Panc1 (cell line): ENCODE measurements around the gene RNGTT. TPM values are rescaled to one million over a fixed set of nuclear protein-coding genes. Genes with fewer than 3 reads are reported as not detected.
"Not testable (repeated sequence)": the region's sequence is repeated elsewhere in the genome, so short reads cannot be mapped to it uniquely, and the experiment has no call there.

Experiments
- ATAC-seq: fragments of 200-7000 bp; cut with Tn5 transposase; 2 replicates; pipeline ENCODE4 v1.9.1; 2020; ENCODE audit warnings: mild to moderate bottlenecking, moderate library complexity
- BruUV-seq: library from RNA; stranded (reverse); fragments of 400-500 nt; replicated peaks from 2 replicates; lab custom pipeline; 2021; lab: Mats Ljungman, UMichigan
- CTCF ChIA-PET: fragments of 300-600 bp; sonication (Branson Sonifier 250); formaldehyde crosslinking; loops from one replicate; lab custom pipeline; 2022; ENCODE audit warnings: antibody characterized with exemption; lab: Charles Lee
- POLR2A ChIA-PET: fragments of 300-600 bp; sonication (Branson Sonifier 250); formaldehyde crosslinking; loops from one replicate; lab custom pipeline; 2022; ENCODE audit warnings: antibody characterized with exemption; lab: Charles Lee
- DNase-seq: peaks from one replicate; pipeline ENCODE4 v3.0.0-alpha.2; 2010; ENCODE audit warnings: low read depth, low spot score
- H3K27ac ChIP-seq: 2 replicates; pipeline ENCODE4 v1.5.1; 2011; ENCODE audit warnings: mild to moderate bottlenecking, low read length, inconsistent platforms
- H3K27me3 ChIP-seq: fragments of 200-500 bp; sonication (Bioruptor generic); 2 replicates; pipeline ENCODE4 v1.6.0; 2014; ENCODE audit warnings: low read length, inconsistent platforms; ENCODE audit not compliant: control insufficient read depth, insufficient read depth
- H3K36me3 ChIP-seq: fragments of 200-500 bp; sonication (Bioruptor generic); 2 replicates; pipeline ENCODE4 v1.5.1; 2014; ENCODE audit warnings: inconsistent platforms, mild to moderate bottlenecking, low read length, moderate library complexity; ENCODE audit not compliant: control insufficient read depth, insufficient read depth
- H3K4me1 ChIP-seq: 2 replicates; pipeline ENCODE4 v1.5.1; 2011; ENCODE audit warnings: inconsistent platforms, mild to moderate bottlenecking, low read length, moderate library complexity; ENCODE audit not compliant: control insufficient read depth, insufficient read depth
- H3K4me3 ChIP-seq, 2 experiments: 2 replicates each; pipeline ENCODE4 v1.5.1; 2011 to 2012; ENCODE audit warnings: low read depth in 2 of 2, low read length in 2 of 2, mild to moderate bottlenecking in 2 of 2, inconsistent platforms in 1 of 2, moderate library complexity in 1 of 2
- H3K9me3 ChIP-seq: fragments of 200-500 bp; sonication (Bioruptor generic); 2 replicates; pipeline ENCODE4 v1.5.1; 2014; ENCODE audit warnings: low read depth, mild to moderate bottlenecking, inconsistent platforms, low read length, moderate library complexity; ENCODE audit not compliant: control insufficient read depth, insufficient read depth
- CTCF ChIP-seq: fragments of 450-650 bp; IDR thresholded peaks from 2 replicates; pipeline ENCODE4 v1.5.1; 2017; ENCODE audit warnings: mild to moderate bottlenecking
- POLR2AphosphoS5 ChIP-seq: IDR thresholded peaks from 2 replicates; pipeline ENCODE4 v1.6.1; 2012; ENCODE audit warnings: mild to moderate bottlenecking, low read depth, low read length, moderate library complexity
- REST ChIP-seq, 2 experiments: IDR thresholded peaks; 2 replicates each; pipeline ENCODE4 v1.6.1; 2011 to 2012; ENCODE audit warnings: low read depth in 2 of 2, control low read depth in 1 of 2, low read length in 1 of 2, mild to moderate bottlenecking in 1 of 2, moderate library complexity in 1 of 2; ENCODE audit not compliant: insufficient read depth in 1 of 2
- SIN3A ChIP-seq: IDR thresholded peaks from 2 replicates; pipeline ENCODE4 v1.6.1; 2012; ENCODE audit warnings: low read depth, mild to moderate bottlenecking, low read length, moderate library complexity, borderline replicate concordance; ENCODE audit not compliant: insufficient read depth
- TCF7L2 ChIP-seq: IDR thresholded peaks from 2 replicates; pipeline ENCODE4 v1.6.1; 2011; ENCODE audit warnings: mild to moderate bottlenecking, low read depth, low read length, inconsistent platforms
- in situ Hi-C: cut with HindIII; loops from 2 replicates; pipeline ENCODE4 v1.10.0; 2016; ENCODE audit warnings: low sequenced_read_pairs, low pct_unique_long_range_greater_than_20kb
- intact Hi-C: fragments of 100-400 bp; cut with micrococcal nuclease; formaldehyde crosslinking; loops from one replicate; pipeline ENCODE4 v1.10.0; 2022; ENCODE audit not compliant: unreplicated experiment
- total RNA-seq: library from RNA; stranded (reverse); gene quantifications from one replicate; pipeline ENCODE4 v1.2.1, GENCODE V29; 2021; ENCODE audit not compliant: unreplicated experiment

The RNGTT gene
- total RNA-seq, 1 experiment from 2014 or later = 21.2 TPM

- H3K27me3 ChIP-seq, ATAC-seq, H3K4me1 ChIP-seq, BruUV-seq, H3K4me3 ChIP-seq, in situ Hi-C loops, CTCF ChIA-PET, H3K36me3 ChIP-seq, POLR2A ChIA-PET, H3K27ac ChIP-seq, intact Hi-C loops, DNase-seq: not testable (repeated sequence)
- peaks cover 30% of the 10 kb centered on the region for H3K9me3 ChIP-seq
Measured at GRCh38 chr6:88833071-88833470, 130.3 kb downstream of the RNGTT start.

GRCh38 chr6:88827599-88827998, 135.8 kb downstream of the RNGTT start:
- DNase-seq, H3K27ac ChIP-seq, H3K4me1 ChIP-seq, H3K4me3 ChIP-seq, in situ Hi-C loops, ATAC-seq, BruUV-seq, H3K27me3 ChIP-seq, CTCF ChIA-PET, H3K9me3 ChIP-seq, intact Hi-C loops, H3K36me3 ChIP-seq, POLR2A ChIA-PET: not testable (repeated sequence)

GRCh38 chr6:88825856-88826255, 137.6 kb downstream of the RNGTT start:
- H3K4me3 ChIP-seq = no peak overlapping the region
- ATAC-seq (no peak), DNase-seq (no peak)
- intact Hi-C loops = no loop called here
- CTCF ChIA-PET = no interaction called here
- no peaks in the 10 kb centered on the region for H3K9me3 ChIP-seq
- H3K4me1 ChIP-seq = peaks cover 7% of the 10 kb centered on the region
- BruUV-seq = no TSS peak
- in situ Hi-C loops = no loop called here
- no peak overlapping the region for H3K27ac ChIP-seq
- no peaks in the 10 kb centered on the region for H3K27me3 ChIP-seq
- no peaks in the 10 kb centered on the region for H3K36me3 ChIP-seq
- POLR2A ChIA-PET = no interaction called here
- no peak for TF ChIP-seq SIN3A
- no peak for TF ChIP-seq REST (IDR thresholded peaks at IDR 0.05; ENCODE audit: insufficient read depth in 1 of 2, low read depth in 2 of 2, low read length in 1 of 2)
- TF ChIP-seq POLR2AphosphoS5 = no peak
- TF ChIP-seq CTCF = no peak
- no peak for TF ChIP-seq TCF7L2
